HG02759 (cell line): Measurements from ENCODE around the gene CDO1.

Source experiments
- ATAC-seq: cut with Tn5 transposase; IDR thresholded peaks from one replicate; pipeline ENCODE4 v1.9.1; 2021; ENCODE audit warnings: mild to moderate bottlenecking, moderate library complexity; ENCODE audit not compliant: unreplicated experiment

CDO1 gene

GRCh38 chr5:115795700-115796099 is 20.8 kb downstream of the CDO1 start:
- no peak for ATAC-seq

GRCh38 chr5:115788440-115788839 is 28.0 kb downstream of the CDO1 start:
- ATAC-seq, result no peak

- ATAC-seq, result no peak
Measured at GRCh38 chr5:115787426-115787825, 29.0 kb downstream of the CDO1 start.

- ATAC-seq, result no peak
Measured at GRCh38 chr5:115785381-115786065, 30.9 kb downstream of the CDO1 start.

- ATAC-seq, result no peak
Measured at GRCh38 chr5:115778417-115778816, 38.0 kb downstream of the CDO1 start.

GRCh38 chr5:115776989-115777388 is 39.5 kb downstream of the CDO1 start:
- no peak for ATAC-seq

GRCh38 chr5:115775999-115776398 is 40.5 kb downstream of the CDO1 start:
- ATAC-seq, result no peak

GRCh38 chr5:115774684-115775083 is 41.8 kb downstream of the CDO1 start:
- ATAC-seq, result no peak

- no peak for ATAC-seq
Measured at GRCh38 chr5:115772731-115773475, 43.6 kb downstream of the CDO1 start.

GRCh38 chr5:115770466-115770865 is 46.0 kb downstream of the CDO1 start:
- ATAC-seq, result no peak

GRCh38 chr5:115767424-115767823 is 49.0 kb downstream of the CDO1 start:
- no peak for ATAC-seq

- no peak for ATAC-seq
Measured at GRCh38 chr5:115766608-115767007, 49.9 kb downstream of the CDO1 start.

- ATAC-seq, result no peak
Measured at GRCh38 chr5:115758356-115758755, 58.1 kb downstream of the CDO1 start.

- no peak for ATAC-seq
Measured at GRCh38 chr5:115755675-115756074, 60.8 kb downstream of the CDO1 start.
